Left lobe of liver (tissue), 2 donors: Measurements from ENCODE around the gene LRRC63. TPM values are rescaled to one million over a fixed set of nuclear protein-coding genes. Genes with fewer than 3 reads are reported as not detected.
A peak's percentile ranks its signal among the peaks of the same experiment; 100 is the strongest.
"Not testable (repeated sequence)": the region's sequence is repeated elsewhere in the genome, so short reads cannot be mapped to it uniquely, and the experiment has no call there.

ENCODE experiments used
- ATAC-seq: fragments of 200-7000 bp; cut with Tn5 transposase; one replicate; pipeline ENCODE4 v1.9.1; 2020; ENCODE audit warnings: mild to moderate bottlenecking, moderate library complexity
- DNase-seq: peaks from one replicate; pipeline ENCODE4 v3.0.0-alpha.2; 2020; ENCODE audit warnings: low spot score
- total RNA-seq: library from RNA; stranded (reverse); gene quantifications from one replicate; pipeline ENCODE4 v1.2.1, GENCODE V29; 2021
- donor health status: DM: no; HTN: no; CAD: no; lungs with moderate emphysema.
- donor health status: DM: no; HTN: yes; CAD: no.

Gene LRRC63
- total RNA-seq, 1 donor from 2014 or later, result 0.20 TPM

DNA sequence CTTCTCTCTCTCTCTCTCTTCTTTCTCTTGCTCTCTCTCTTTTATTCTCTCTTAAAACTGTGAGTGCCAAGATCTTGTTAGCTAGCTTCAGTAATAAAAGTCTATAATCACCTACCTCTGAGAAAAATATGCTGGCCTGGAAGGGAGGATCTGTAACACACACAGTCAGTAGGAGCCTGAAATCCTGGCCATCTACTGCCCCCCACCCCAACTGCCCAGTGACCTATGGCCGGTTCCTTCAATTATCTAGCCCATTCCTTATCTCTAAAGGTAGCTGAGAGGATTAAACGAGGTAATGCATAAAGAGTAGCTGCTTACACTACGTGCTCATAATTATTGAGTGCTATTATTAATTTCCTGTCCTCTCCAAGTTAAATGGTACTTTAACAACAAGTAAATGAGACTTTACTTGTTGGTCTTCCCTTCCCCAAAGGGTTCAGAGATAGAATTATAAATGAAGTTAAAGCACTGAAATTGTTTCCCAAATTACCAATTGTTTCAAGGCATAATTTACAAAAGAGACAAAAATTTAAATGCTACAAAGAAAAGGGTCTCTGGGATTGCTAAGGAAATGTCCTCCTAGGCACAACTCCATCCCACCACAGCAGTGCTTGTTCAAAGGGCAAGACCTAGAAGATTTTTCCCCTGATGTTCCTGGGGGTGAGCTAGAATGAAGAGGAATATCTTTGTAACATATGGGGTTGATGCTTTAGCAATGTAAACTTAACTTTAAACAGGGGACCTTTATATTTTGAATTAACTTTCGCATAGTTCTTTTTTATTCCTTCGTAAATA lies 31.6 kb upstream of the LRRC63 start:
- ATAC-seq (no peak), DNase-seq (no peak)

DNA sequence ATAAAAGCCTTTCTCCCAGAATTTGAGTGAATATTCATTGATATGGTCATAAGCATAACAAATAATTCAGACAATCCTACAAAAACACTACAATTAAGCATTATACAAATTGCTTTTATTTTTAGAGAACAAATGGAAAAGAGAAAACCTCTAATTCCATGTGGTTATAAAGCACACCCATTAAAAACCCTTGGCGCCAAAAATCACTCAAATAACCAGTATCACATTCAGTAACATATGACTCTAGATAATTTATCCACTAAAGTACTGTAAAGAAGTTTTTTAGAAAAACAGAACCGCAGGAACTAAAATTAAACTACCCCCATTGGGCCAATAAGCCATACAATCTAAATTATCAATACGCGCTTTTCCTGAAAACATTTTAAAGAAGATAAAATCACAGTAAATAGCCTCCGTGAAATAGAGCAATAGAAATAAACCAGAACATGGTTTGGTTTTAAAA lies 30.3 kb upstream of the LRRC63 start:
- ATAC-seq, result no peak
- no peak for DNase-seq

DNA sequence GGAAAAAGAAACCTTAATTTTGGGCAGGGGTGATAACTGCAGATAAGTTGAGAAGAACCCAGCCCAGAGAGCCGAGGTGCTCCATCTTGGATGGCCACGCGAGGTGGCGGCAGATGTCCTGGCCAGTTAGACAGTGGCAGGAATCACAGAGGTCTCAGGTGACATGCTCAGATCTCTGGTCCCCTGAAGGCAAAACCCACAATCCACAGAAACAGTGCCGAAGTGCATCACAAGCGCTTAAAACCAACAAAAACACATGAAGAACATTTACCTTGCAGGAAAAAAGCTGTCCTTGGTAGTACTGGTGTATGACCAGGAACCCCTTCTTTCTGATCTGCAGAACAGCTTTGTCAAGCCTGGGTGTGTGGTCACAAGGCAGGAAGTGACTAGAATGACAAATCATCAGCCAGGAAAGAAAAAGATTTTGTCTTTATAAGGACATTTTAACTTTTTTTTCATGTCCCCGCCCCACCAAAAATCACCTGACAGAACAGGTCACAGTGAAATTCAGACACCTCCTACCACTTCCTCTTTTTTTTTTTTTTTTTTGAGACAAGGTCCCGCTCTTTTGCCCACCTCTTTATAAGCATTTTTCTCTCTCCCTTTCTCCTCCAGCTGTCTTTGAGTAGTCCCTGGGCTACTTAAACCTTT lies 29.8 kb upstream of the LRRC63 start, which contains the start of gene LCP1:
LCP1 (minus strand) TSS at position 338 of the 651 bp plus-strand sequence. CDS start 22,515 bp downstream, outside the sequence.
- ATAC-seq (peak; percentile 46), DNase-seq (no peak)

DNA sequence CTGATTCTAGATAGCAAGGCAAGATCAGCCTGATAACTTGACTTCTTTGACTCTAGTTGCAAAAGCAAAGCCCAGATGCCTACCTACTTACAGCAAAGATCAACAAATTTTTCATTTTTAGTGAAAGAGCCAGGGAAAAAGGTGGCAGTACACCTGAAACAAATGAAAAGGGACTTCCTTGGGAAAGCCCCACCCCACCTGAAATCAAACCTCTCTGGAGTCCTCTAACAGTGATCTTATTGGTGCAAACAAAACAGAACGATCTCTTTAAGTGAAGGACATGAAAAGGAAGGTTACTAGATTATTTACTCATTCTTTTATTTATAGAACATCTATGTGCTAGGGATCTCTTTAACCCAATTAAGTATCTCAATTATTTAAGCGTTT lies 29.2 kb upstream of the LRRC63 start:
- no peak for ATAC-seq
- no peak for DNase-seq

DNA sequence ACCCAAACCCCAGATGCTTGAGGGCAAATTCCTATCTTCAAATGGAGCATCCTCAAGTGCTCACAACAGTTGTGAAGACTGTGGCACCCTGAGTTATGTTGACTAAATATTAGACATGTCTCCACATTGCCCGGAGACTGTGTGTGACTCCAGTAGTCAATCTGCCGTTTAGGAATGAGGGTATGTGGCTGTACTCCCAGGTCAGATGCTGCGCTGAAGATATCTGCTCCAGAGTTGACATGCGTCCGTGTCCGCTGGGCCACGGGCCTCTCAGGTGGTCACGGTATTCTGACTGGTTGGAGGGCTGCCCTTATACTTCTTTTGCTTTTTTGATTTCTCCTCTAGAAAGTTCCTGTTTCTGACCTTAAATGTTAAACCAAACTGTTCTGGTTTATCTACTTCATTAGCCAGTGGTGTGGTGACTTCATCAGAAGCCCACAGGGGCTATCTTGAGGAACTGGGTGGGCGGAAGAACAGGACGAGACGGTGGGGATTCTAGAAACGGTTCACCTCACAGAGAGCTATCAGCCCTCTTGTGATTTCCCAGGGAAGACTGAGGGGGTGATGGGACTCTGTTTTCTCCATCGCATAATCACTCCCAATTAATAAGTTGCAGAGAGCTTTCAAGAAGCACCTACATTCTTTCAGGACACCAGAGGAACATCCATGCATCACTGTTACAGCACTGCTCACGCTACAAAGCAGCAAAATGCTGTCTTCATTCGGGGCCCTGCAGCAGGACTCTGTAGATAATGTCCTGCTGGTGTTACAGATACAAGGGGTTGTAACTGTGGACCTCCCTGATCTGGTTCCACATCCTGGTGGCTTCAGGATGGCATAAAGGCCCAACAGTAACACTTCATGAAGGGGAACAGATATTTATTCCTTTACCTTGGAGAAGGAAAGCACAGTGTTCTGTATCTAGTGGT lies 28.4 kb upstream of the LRRC63 start:
- ATAC-seq, result no peak
- DNase-seq, result no peak

DNA sequence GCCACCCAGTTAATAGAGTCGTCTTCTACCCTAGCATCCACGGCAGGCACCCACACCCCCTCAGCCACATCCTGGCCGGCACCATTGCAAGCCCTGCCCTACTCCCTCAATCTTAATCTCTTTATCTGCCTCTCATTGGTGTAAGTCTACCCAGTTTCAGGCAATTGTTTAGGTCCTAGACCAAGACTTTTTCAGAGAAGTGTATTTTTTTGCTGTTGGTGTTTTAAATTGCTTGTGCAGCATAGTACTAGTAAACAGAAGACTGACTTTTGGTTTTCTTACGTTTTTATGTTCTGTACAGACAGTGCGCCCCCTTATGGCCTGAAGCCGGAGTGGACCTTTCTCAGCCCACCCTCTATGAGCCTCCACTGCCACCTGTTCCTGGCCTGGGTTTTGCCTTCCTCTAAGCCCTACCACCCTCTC lies 27.4 kb upstream of the LRRC63 start:
- peak; percentile 64 for ATAC-seq
- no peak for DNase-seq

DNA sequence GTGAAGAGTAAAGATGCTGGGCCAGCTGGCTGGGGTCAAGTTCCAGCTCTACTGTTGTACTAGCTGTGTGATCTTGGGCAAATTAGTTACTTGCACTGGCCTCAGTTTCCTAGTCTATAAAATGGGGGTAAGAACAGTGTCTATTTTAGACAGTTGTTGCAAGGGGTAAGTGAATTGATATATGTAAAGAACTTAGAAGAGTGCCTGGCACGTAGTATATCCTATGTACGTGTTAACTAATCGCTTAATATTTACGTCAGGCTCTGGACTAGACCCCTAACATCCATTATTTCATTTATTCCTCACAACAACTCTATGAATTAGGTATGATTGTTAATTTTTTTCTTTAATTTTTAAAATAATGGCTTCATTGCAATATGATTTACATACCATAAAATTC lies 26.1 kb upstream of the LRRC63 start:
- no peak for DNase-seq
- ATAC-seq, result no peak

DNA sequence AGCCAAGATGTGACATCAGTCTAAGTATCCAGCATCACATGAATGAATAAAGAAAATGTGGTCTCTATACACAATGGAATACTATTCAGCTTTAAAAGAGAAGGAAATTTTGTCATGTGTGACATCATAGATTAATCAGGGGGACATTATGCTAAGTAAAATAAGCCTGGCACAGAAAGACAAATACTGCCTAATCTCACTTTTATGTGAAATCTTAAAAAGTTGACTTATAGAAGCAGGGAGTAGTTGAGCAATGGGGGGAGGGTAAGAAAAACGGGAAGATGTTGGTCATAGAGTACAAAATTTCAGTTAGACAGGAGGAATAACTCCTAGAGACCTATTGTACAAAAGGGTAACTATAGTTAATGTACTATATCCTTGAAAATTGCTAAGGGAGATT lies 19.3 kb upstream of the LRRC63 start:
- DNase-seq, result no peak
- ATAC-seq, result no peak

DNA sequence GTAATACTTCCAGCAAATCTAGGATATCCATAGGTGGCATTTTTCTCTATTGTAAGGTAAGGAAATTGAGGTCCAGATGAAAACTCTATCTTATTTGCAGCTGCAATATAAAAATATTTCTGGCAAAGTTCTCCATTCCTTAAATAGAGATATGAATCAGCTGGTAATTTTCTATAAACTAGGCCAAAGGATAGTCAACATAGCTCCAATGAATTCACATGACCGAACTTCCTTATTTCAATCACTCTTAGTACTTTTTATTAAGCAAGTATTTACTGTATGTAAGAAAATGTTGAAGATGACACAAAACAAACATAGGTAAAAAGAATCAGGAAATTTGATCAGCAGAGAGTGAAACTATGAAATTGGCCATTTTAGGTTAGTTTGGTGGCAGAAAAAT lies 16.7 kb upstream of the LRRC63 start:
- ATAC-seq (no peak), DNase-seq (no peak)

DNA sequence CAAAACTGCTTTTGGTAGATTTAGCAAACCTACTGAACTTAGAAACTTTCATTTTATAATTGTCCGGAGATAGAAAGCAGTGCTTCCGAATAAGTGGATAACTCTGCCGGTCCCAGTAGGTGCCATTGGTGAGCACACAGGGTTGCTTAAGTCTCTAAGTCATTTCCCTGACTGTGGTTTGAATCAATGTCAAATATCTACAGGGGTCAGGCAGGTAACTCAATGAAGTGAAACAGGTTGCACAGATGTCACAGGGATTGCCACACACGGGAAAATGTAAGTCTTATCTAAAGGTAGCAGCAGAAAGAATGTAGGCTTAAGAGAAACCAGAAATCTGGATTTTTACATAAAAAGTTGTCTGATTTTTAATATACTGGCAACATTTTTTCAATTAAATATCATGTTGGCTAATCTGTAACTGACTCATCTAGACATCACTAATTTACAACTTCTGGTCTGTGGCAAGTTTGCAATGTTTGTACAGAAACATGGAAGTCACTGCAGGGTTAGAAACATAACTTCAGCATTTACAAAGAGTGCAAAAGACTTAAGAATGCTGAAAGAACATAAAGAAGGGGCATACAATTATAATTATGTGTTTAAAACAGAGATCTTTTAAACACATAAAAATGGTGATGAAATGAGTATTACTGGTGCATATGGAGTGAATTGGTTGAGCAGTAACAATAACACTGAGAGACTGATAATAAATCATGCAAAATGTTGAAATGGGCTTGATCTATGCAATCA lies 14.3 kb upstream of the LRRC63 start:
- ATAC-seq (no peak), DNase-seq (no peak)

DNA sequence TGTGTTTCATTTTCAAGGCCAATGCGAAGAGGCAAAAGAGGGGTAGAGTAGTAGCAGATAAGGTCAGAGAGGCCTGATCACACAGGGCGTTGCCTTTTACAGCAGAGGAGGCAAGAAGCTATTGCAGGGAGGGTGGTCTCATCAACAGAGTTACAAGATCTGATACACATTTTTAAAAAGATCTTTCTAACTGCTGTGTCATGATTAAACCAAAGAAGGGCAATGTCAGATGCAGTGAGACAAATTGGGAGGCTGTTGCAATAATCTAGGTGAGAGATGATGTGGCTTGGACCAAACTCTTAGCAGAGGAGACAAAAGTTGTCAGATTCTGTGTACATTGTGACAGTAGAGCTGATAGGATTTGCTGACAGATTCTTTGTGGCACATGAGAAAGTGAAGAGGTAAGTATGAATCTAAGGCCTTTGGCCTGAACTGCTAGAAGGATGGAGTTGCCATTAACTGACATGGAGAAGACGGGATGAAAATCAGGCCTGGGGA lies 13.0 kb upstream of the LRRC63 start:
- no peak for DNase-seq

DNA sequence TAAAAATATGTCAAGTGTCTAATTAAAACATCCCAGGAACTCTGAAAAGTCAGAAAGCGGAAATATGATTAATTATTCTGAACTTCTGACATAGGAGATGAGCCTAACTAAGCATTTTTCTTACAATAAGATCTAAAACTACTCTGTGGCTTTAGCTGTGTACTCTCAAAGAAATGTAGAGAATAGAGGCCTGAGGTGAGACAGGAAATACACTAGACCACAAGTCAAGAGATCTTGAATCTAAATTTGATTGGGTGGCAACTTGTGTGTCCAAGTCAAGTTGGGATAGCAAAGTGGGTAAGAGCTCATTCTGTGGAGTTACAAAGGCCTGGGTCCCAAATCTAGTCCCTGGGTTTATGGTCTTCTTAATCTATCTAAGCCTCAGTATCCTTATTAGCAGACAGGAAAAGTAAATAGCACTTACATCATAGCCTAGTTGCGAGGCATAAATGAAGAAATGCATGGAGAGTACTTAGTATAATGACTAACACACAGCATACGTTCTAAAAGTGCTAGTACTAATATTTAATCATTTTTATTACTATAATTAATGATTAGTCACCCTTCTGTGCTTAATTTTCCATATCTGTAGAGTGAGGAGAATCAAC lies 9.4 kb upstream of the LRRC63 start:
- ATAC-seq, result no peak

More for the DNA sequence above, 13.0 kb upstream of the LRRC63 start:
- ATAC-seq, result no peak

DNA sequence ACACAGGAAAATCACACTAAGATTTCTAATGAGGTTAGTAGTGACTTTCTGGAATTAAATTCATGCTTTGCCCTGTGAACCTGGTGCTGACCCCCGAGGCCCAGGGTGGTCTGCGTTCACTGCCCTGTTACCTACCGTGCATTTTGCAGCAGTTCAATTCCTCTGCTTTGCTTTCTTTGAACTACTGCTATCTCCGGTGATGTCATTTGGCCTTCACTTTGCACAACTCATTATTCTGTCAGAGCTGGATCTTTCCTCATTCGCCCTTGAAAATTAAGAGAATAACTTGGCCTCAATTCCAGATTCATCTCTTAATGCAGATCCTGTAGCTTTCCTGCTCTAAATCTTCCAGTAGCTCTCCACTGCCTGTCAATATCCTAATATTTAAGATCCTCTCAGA lies 8.8 kb upstream of the LRRC63 start:
- no peak for ATAC-seq
- no peak for DNase-seq

More for the DNA sequence above, 9.4 kb upstream of the LRRC63 start:
- no peak for DNase-seq

DNA sequence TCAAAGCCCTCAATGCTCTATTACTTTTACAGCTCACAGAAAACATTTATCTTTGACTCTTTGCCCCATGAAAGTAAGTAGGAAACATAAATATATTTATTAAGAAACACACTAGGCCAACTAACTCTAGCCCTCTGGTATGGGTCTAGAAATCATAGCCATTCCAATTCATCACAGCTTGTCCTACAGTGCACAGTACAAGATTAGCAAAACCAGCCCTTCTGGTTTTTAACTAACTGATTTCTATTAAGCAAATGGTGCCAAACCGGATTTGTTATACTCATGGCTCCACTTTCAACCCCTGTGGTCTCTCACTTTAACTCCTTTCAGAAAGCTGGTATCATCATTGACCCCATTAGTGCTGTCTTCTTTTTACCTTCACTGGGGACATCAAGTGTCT lies 5.6 kb upstream of the LRRC63 start:
- DNase-seq (no peak), ATAC-seq (no peak)

DNA sequence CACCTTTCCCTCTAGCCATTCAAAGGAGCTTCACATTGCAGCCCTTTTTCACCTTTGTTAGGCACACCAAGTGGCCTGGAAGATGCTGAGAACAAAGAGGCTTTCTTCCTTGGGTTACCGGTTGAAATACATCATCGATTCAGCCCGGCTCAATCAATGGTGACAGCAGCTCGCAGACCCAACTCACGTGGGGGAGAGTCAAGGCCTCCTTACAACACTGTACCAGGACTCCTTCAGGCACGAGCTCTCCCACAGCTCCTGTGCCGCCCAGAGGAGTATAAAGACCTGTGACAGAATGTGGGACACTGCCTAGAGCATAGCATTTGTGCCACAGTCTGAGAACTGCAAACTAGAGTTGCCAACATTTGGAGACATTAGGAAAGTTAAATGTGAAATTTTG lies 3.9 kb upstream of the LRRC63 start:
- DNase-seq, result no peak
- no peak for ATAC-seq

DNA sequence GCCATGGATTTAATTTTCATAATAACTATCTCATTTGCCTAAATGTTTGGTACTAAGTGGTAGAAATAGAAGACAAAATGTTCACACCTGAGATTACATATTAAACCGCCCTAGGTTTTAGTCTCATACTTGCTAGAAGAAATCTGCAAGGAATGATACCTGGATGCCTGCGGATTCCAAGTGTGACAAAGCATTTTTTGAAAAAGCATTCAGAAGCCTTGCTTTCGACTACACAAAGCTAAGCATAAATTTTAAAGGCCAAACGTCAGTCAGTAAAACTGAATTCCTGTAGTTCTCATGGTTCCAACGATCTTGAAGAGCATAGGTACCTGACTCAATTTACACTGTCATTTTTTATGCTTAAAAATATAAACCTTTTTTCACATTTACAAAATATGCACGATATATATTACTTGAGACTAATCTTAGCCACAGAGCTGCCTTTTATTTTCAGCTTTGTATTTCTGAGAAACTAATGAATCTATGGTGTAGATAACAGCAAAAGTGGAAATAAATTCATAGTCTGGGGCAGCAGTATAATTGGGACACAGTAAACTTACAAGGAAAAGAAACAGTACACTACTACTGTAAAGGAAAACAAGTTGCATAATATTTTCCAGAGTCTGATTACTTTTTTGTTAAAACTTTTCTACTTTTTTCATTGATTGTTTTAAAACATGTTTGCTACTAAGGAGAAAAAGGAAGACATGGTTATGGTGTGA lies 1.2 kb upstream of the LRRC63 start:
- no peak for ATAC-seq
- DNase-seq, result no peak

DNA sequence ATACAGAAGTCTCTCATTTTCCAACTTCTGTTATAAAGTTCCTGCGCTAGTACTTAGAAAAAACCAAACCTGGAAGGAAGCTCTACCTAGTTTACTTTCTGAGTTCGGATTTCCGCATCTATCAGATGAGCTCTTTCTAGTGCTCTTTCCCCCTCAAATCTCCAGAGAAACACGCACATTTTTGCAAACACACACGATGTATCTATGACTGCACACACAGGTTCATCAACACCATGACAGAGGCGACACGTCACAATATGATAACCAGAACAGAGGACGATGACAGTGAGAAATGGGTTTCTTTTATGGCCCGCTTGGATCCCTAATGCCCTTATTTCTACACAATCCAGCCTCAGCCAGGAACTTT lies 629 bp upstream of the LRRC63 start:
- no peak for DNase-seq
- ATAC-seq, result peak; percentile 48

DNA sequence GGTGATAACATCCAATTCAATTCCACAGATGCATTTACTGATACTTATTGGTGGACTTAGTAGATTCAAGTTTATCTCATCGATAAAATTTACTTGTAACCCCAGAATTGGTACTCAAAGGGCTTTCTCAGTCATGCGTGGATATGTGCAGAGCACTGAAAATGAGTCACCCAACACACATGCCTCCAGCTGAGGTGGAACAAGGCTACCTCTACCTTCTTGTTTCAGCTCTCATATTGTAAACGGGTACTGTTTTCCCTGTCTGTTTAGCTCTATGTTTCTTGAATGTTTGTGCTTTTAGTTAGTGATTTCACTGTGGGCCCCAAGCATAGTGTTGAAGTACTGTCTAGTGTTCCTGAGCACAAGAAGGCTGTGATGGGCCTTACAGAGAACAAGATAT lies 1.5 kb downstream of the LRRC63 start:
- DNase-seq (no peak), ATAC-seq (no peak)

DNA sequence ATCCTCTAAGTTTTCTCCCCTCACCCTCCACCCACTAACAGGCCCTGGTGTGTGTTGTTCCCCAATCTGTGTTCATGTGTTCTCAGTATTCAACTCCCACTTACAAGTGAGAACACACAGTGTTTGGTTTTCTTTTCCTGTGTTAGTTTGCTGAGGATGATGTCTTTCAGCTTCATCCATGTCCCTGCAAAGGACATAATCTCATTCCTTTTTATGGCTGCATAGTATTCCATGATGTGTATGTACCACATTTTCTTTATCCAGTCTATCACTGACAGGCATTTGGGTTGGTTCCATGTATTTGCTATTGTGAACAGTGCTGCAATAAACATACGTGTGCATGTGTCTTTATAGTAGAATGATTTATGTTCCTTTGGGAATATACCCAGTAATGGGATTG lies 3.0 kb downstream of the LRRC63 start:
- DNase-seq, ATAC-seq: not testable (repeated sequence)
